ENCODE measurements around the gene PSPH.

GRCh38 chr7:55966851-55967250 is 84.4 kb downstream of the PSPH start:
- TF ChIP-seq EZH2 (IDR thresholded peaks at IDR 0.05) (no peak), POLR2AphosphoS5 (IDR thresholded peaks at IDR 0.05; ENCODE audit: borderline replicate concordance, low read depth, low read length) (no peak)

Measured in SK-N-MC (cell line).